H1 (cell line): ENCODE measurements around the gene RAB1B. TPM values are rescaled to one million over a fixed set of nuclear protein-coding genes. Genes with fewer than 3 reads are reported as not detected.

ENCODE experiments used
- CTCF ChIA-PET: fragments of 300-600 bp; sonication (Branson Sonifier 250); formaldehyde crosslinking; loops from one replicate; lab custom pipeline; 2021; ENCODE audit not compliant: partially characterized antibody; lab: Charles Lee
- POLR2A ChIA-PET: fragments of 300-600 bp; sonication (Branson Sonifier 250); formaldehyde crosslinking; loops from one replicate; lab custom pipeline; 2021; ENCODE audit warnings: inconsistent platforms; ENCODE audit not compliant: partially characterized antibody; lab: Charles Lee
- DNase-seq, 2 experiments: peaks; one replicate each; pipeline versions ENCODE4 v3.0.0 to v3.0.0-alpha.2; 2010 to 2022; ENCODE audit warnings: low spot score in 2 of 2, low read depth in 1 of 2, mixed read lengths in 1 of 2
- FAIRE-seq: peaks from 2 replicates; lab custom pipeline; 2011; peaks lifted over from hg19 to GRCh38; lab: Jason Lieb, UNC
- H2AFZ ChIP-seq: 2 replicates; pipeline ENCODE4 v1.8.1; 2012; ENCODE audit warnings: low read length, inconsistent platforms
- H2AK5ac ChIP-seq: 2 replicates; pipeline ENCODE4 v1.6.1; 2013; ENCODE audit warnings: low read depth, low read length
- H2BK120ac ChIP-seq: replicated peaks from 2 replicates; pipeline ENCODE3; 2013; ENCODE audit warnings: low read depth, low read length, inconsistent platforms
- H2BK12ac ChIP-seq: 2 replicates; pipeline ENCODE4 v1.6.1; 2013; ENCODE audit warnings: low read depth, low read length
- H2BK15ac ChIP-seq: 2 replicates; pipeline ENCODE4 v1.6.1; 2013; ENCODE audit warnings: low read length
- H2BK20ac ChIP-seq: 2 replicates; pipeline ENCODE4 v1.6.1; 2013; ENCODE audit warnings: low read length
- H2BK5ac ChIP-seq: 2 replicates; pipeline ENCODE4 v1.6.1; 2013; ENCODE audit warnings: low read depth, low read length
- H3K14ac ChIP-seq: 2 replicates; pipeline ENCODE4 v1.6.1; 2013; ENCODE audit warnings: inconsistent platforms; ENCODE audit not compliant: insufficient read length
- H3K18ac ChIP-seq: 2 replicates; pipeline ENCODE4 v1.6.1; 2013; ENCODE audit warnings: low read length; ENCODE audit errors: extremely low read depth
- H3K23ac ChIP-seq: 2 replicates; pipeline ENCODE4 v1.6.1; 2013; ENCODE audit warnings: inconsistent platforms; ENCODE audit not compliant: insufficient read length
- H3K23me2 ChIP-seq: 2 replicates; pipeline ENCODE4 v1.6.1; 2013; ENCODE audit warnings: low read depth, low read length
- H3K27ac ChIP-seq: 2 replicates; pipeline ENCODE4 v1.6.1; 2011; ENCODE audit warnings: low read depth, low read length, inconsistent platforms
- H3K27me3 ChIP-seq, 4 experiments: replicated peaks in 1 of 4; 1 replicate in 1 of 4; 2 replicates in 3 of 4; pipeline versions ENCODE4 v1.6.1 to v1.8.1; 2011 to 2013; ENCODE audit warnings: low read length in 3 of 4, mild to moderate bottlenecking in 3 of 4, inconsistent platforms in 2 of 4, mixed read lengths in 2 of 4, moderate library complexity in 1 of 4; ENCODE audit not compliant: control insufficient read depth in 3 of 4, insufficient read depth in 3 of 4; ENCODE audit errors: extremely low read depth in 1 of 4
- H3K36me3 ChIP-seq, 4 experiments: 2 replicates each; pipeline versions ENCODE4 v1.6.1 to v1.8.1; 2011 to 2013; ENCODE audit warnings: mild to moderate bottlenecking in 4 of 4, low read length in 3 of 4, moderate library complexity in 2 of 4, control low read depth in 1 of 4, inconsistent platforms in 1 of 4; ENCODE audit not compliant: insufficient read depth in 4 of 4, control insufficient read depth in 2 of 4
- H3K4ac ChIP-seq: replicated peaks from 2 replicates; pipeline ENCODE3; 2013; ENCODE audit warnings: low read length, low read depth, mixed read lengths, inconsistent platforms; ENCODE audit not compliant: insufficient read length
- H3K4me1 ChIP-seq, 4 experiments: replicated peaks in 1 of 4; 1 replicate in 1 of 4; 2 replicates in 3 of 4; pipeline versions ENCODE4 v1.6.1 to v1.8.1; 2011 to 2013; ENCODE audit warnings: low read length in 3 of 4, inconsistent platforms in 2 of 4, mixed read lengths in 1 of 4; ENCODE audit not compliant: insufficient read depth in 4 of 4, control insufficient read depth in 3 of 4
- H3K4me2 ChIP-seq, 2 experiments: 2 replicates each; pipeline versions ENCODE4 v1.6.1 to v1.8.1; 2011 to 2013; ENCODE audit warnings: low read depth in 2 of 2, low read length in 2 of 2, control low read depth in 1 of 2, inconsistent platforms in 1 of 2, mild to moderate bottlenecking in 1 of 2; ENCODE audit not compliant: insufficient read depth in 1 of 2
- H3K4me3 ChIP-seq, 4 experiments: fragments of 200-600, 300-600 bp in 1 of 4; sonication (generic), shearing (Covaris generic), sonication (Bioruptor Twin) in 1 of 4; 2 replicates each; pipeline versions ENCODE4 v1.5.1 to v1.8.1; 2011 to 2016; ENCODE audit warnings: low read length in 4 of 4, low read depth in 3 of 4, control low read depth in 2 of 4, inconsistent platforms in 2 of 4, mild to moderate bottlenecking in 2 of 4, mixed read lengths in 1 of 4, moderate library complexity in 1 of 4; ENCODE audit not compliant: insufficient read depth in 2 of 4; ENCODE audit errors: extremely low read depth in 1 of 4
- H3K56ac ChIP-seq: replicated peaks from 2 replicates; pipeline ENCODE3; 2013; ENCODE audit warnings: low read depth, mild to moderate bottlenecking, mixed read lengths, low read length, inconsistent platforms; ENCODE audit not compliant: insufficient read length
- H3K79me1 ChIP-seq: 2 replicates; pipeline ENCODE4 v1.6.1; 2013; ENCODE audit warnings: low read depth, low read length, control low read depth
- H3K79me2 ChIP-seq, 2 experiments: 2 replicates each; pipeline versions ENCODE4 v1.6.1 to v1.8.1; 2012 to 2013; ENCODE audit warnings: low read length in 2 of 2, mild to moderate bottlenecking in 2 of 2, inconsistent platforms in 1 of 2; ENCODE audit not compliant: insufficient read depth in 2 of 2, control insufficient read depth in 1 of 2
- H3K9ac ChIP-seq, 4 experiments: replicated peaks in 1 of 4; 1 replicate in 1 of 4; 2 replicates in 3 of 4; pipeline versions ENCODE4 v1.6.1 to v1.8.1; 2011 to 2013; ENCODE audit warnings: low read depth in 3 of 4, low read length in 3 of 4, control low read depth in 2 of 4, mild to moderate bottlenecking in 2 of 4, moderate library complexity in 2 of 4, inconsistent platforms in 1 of 4; ENCODE audit errors: extremely low read depth in 1 of 4
- H3K9me3 ChIP-seq, 2 experiments: 2 replicates each; pipeline versions ENCODE4 v1.6.1 to v1.8.1; 2012 to 2013; ENCODE audit warnings: mild to moderate bottlenecking in 2 of 2, moderate library complexity in 2 of 2, control low read depth in 1 of 2, inconsistent platforms in 1 of 2, low read depth in 1 of 2, low read length in 1 of 2, mixed read lengths in 1 of 2; ENCODE audit not compliant: insufficient read depth in 2 of 2
- H4K20me1 ChIP-seq, 2 experiments: replicated peaks in 1 of 2; 2 replicates each; pipeline versions ENCODE3 to v1.8.1; 2011 to 2013; ENCODE audit warnings: inconsistent platforms in 2 of 2, low read length in 2 of 2, mild to moderate bottlenecking in 1 of 2; ENCODE audit not compliant: insufficient read depth in 2 of 2, control insufficient read depth in 1 of 2
- H4K5ac ChIP-seq: 2 replicates; pipeline ENCODE4 v1.6.1; 2013; ENCODE audit warnings: low read length, low read depth, mixed read lengths, inconsistent platforms; ENCODE audit not compliant: insufficient read length
- H4K8ac ChIP-seq: 2 replicates; pipeline ENCODE4 v1.8.0; 2013; ENCODE audit warnings: mild to moderate bottlenecking, moderate library complexity, low read length, inconsistent platforms; ENCODE audit not compliant: insufficient read depth; ENCODE audit errors: extremely low read depth
- H4K91ac ChIP-seq: replicated peaks from 2 replicates; pipeline ENCODE3; 2013; ENCODE audit warnings: low read length, mixed read lengths, inconsistent platforms; ENCODE audit not compliant: insufficient read length
- CHD1 ChIP-seq: IDR thresholded peaks from 2 replicates; pipeline ENCODE4 v1.6.1; 2012; ENCODE audit warnings: low read depth, low read length, improper control_type of control experiment
- CTCF ChIP-seq, 3 experiments: IDR thresholded peaks; 1 replicate in 2 of 3; 2 replicates in 1 of 3; pipeline versions ENCODE4 v1.5.1 to v1.6.1; 2011; ENCODE audit warnings: low read length in 3 of 3, mild to moderate bottlenecking in 3 of 3, inconsistent platforms in 2 of 3, low read depth in 1 of 3, moderate library complexity in 1 of 3; ENCODE audit not compliant: insufficient read depth in 1 of 3; ENCODE audit errors: control extremely low read depth in 1 of 3
- KDM1A ChIP-seq: fragments of 200-600, 300-600 bp; sonication (generic); IDR thresholded peaks from 2 replicates; pipeline ENCODE4 v1.7.1; 2016; ENCODE audit warnings: mild to moderate bottlenecking, low read length, borderline replicate concordance
- YY1 ChIP-seq: IDR thresholded peaks from 2 replicates; pipeline ENCODE4 v1.6.1; 2011; ENCODE audit warnings: low read depth, mild to moderate bottlenecking, low read length
- WGBS, 2 experiments: shearing (Covaris generic) in 1 of 2; methylation state at CpG; one replicate each; pipeline versions ENCODE4 v1.1.6 to v1.1.7; 2013 to 2015; ENCODE audit warnings: low lambda C conversion rate in 2 of 2, mixed read lengths in 2 of 2, inconsistent platforms in 1 of 2, low coverage in 1 of 2, missing lambda C conversion rate in 1 of 2; ENCODE audit not compliant: insufficient replicate concordance in 2 of 2, insufficient coverage in 1 of 2, insufficient read length in 1 of 2; ENCODE audit errors: extremely low coverage in 1 of 2, missing lambda C conversion rate in 1 of 2; 5-methylcytosine and 5-hydroxymethylcytosine counted together
- polyA plus RNA-seq, 7 experiments: library from polyadenylated mRNA; depleted of rRNA in 3 of 7; stranded (reverse) in 5 of 7; unstranded in 2 of 7; fragments of >200 nt in 5 of 7; fragments of 200-250 nt in 2 of 7; gene quantifications; 1 replicate in 5 of 7; 2 replicates in 1 of 7; 4 replicates in 1 of 7; pipeline versions ENCODE4 v1.2.1 to v1.2.3, GENCODE V29; 2011 to 2013; ENCODE audit warnings: missing spikeins in 2 of 7, mixed read lengths in 2 of 7
- total RNA-seq: library from RNA; stranded (reverse); fragmentation: NEBNext Ultra II Directional; extraction: Animal tissue kit (Norgen Biotek cat#: 25700); gene quantifications from 2 replicates; pipeline ENCODE4 v1.2.1, GENCODE V29; 2021

Gene RAB1B
- total and polyA plus RNA-seq, 2 of the 8 experiments (the other 6 are each of a cell fraction or from before 2014, with no cell fraction given) = 100 to 217 TPM

GRCh38 chr11:66263231-66263630 lies 5.2 kb upstream of the RAB1B start:
- H4K5ac ChIP-seq = no peak overlapping the region
- no peaks in the 10 kb centered on the region for H3K9me3 ChIP-seq
- FAIRE-seq = no peak
- H2BK120ac ChIP-seq = no peak overlapping the region
- H3K18ac ChIP-seq = no peak overlapping the region
- peaks cover 0 to 5% of the 10 kb centered on the region in 2 experiments; a peak in 1 of 4 replicates for H3K79me2 ChIP-seq
- H3K36me3 ChIP-seq = peaks cover 14 to 27% (median 20%) of the 10 kb centered on the region in 4 experiments; a peak in 7 of 8 replicates
- no peak overlapping the region for H4K8ac ChIP-seq
- no peaks in the 10 kb centered on the region for H3K27me3 ChIP-seq
- no peak overlapping the region for H3K4me3 ChIP-seq
- H2BK15ac ChIP-seq = no peak overlapping the region
- peaks cover 0 to 5% (median 3%) of the 10 kb centered on the region in 4 experiments; a peak in 5 of 7 replicates for H3K4me1 ChIP-seq
- H2BK5ac ChIP-seq = no peak overlapping the region
- H3K79me1 ChIP-seq = no peaks in the 10 kb centered on the region; the same call in 1 of the 2 replicates
- peaks cover 11 to 29% of the 10 kb centered on the region in 2 experiments for H4K20me1 ChIP-seq
- no peak overlapping the region for H2AK5ac ChIP-seq
- H2BK12ac ChIP-seq = no peak overlapping the region
- H3K56ac ChIP-seq = peak overlapping the region; percentile 27
- H2BK20ac ChIP-seq = no peak overlapping the region
- no peak overlapping the region for H3K27ac ChIP-seq
- no peak overlapping the region for H3K4ac ChIP-seq
- peaks cover 8% of the 10 kb centered on the region for H3K23me2 ChIP-seq
- no peak overlapping the region for H3K9ac ChIP-seq
- no peak overlapping the region for H4K91ac ChIP-seq
- H2AFZ ChIP-seq = no peak overlapping the region
- WGBS, 2 experiments = 92% methylated on average over 4 of the region's 4 CpGs; no CpG with 5 or more reads in 1 of the 2 experiments
- TF ChIP-seq CHD1 (no peak), YY1 (no peak), CTCF (IDR thresholded peaks at IDR 0.05; ENCODE audit: control extremely low read depth in 1 of 3, insufficient read depth in 1 of 3, low read depth in 1 of 3, low read length in 3 of 3) (no peak), KDM1A (no peak)
- TF ChIP-seq, all 59 proteins: peak for 0
- no peak overlapping the region for H3K23ac ChIP-seq
- DNase-seq = no peak
- no peak overlapping the region for H3K14ac ChIP-seq
- POLR2A ChIA-PET = interaction anchor here (0.6 to 2.5 kb wide), 4 partner anchors 22 to 1488 kb away, joined by 3 to 6 read pairs (median 3); no protein-coding TSS in a partner anchor
- CTCF ChIA-PET = interaction anchor here (1.0 to 2.8 kb wide), 11 partner anchors 9 to 49 kb away, joined by 3 to 7 read pairs (median 4); no protein-coding TSS in a partner anchor
- no peak overlapping the region for H3K4me2 ChIP-seq
